HEK293T (cell line): ENCODE results near the gene VPS37B.

Source experiments
- BHLHE40 ChIP-seq: fragments of 450-650 bp; IDR thresholded peaks from 2 replicates; pipeline ENCODE4 v1.6.1; 2016; ENCODE audit warnings: mild to moderate bottlenecking, moderate library complexity, borderline replicate concordance
- FOXA1 ChIP-seq: fragments of 450-650 bp; IDR thresholded peaks from 2 replicates; pipeline ENCODE4 v1.6.1; 2016; ENCODE audit warnings: mild to moderate bottlenecking
- FOXK2 ChIP-seq: fragments of 450-650 bp; IDR thresholded peaks from 2 replicates; pipeline ENCODE4 v1.6.1; 2016; ENCODE audit warnings: mild to moderate bottlenecking
- FOXM1 ChIP-seq: fragments of 450-650 bp; IDR thresholded peaks from 2 replicates; pipeline ENCODE4 v1.6.1; 2017; ENCODE audit warnings: mild to moderate bottlenecking, borderline replicate concordance
- HDGF ChIP-seq: fragments of 450-650 bp; IDR thresholded peaks from 2 replicates; pipeline ENCODE4 v1.6.1; 2017; ENCODE audit warnings: antibody characterized with exemption, borderline replicate concordance
- NFRKB ChIP-seq: fragments of 450-650 bp; IDR thresholded peaks from 2 replicates; pipeline ENCODE4 v1.6.1; 2016; ENCODE audit warnings: mild to moderate bottlenecking, moderate library complexity
- SP1 ChIP-seq: fragments of 450-650 bp; IDR thresholded peaks from 2 replicates; pipeline ENCODE4 v1.6.1; 2017
- SUZ12 ChIP-seq: fragments of 450-650 bp; IDR thresholded peaks from 2 replicates; pipeline ENCODE4 v1.6.1; 2016; ENCODE audit warnings: mild to moderate bottlenecking

DNA sequence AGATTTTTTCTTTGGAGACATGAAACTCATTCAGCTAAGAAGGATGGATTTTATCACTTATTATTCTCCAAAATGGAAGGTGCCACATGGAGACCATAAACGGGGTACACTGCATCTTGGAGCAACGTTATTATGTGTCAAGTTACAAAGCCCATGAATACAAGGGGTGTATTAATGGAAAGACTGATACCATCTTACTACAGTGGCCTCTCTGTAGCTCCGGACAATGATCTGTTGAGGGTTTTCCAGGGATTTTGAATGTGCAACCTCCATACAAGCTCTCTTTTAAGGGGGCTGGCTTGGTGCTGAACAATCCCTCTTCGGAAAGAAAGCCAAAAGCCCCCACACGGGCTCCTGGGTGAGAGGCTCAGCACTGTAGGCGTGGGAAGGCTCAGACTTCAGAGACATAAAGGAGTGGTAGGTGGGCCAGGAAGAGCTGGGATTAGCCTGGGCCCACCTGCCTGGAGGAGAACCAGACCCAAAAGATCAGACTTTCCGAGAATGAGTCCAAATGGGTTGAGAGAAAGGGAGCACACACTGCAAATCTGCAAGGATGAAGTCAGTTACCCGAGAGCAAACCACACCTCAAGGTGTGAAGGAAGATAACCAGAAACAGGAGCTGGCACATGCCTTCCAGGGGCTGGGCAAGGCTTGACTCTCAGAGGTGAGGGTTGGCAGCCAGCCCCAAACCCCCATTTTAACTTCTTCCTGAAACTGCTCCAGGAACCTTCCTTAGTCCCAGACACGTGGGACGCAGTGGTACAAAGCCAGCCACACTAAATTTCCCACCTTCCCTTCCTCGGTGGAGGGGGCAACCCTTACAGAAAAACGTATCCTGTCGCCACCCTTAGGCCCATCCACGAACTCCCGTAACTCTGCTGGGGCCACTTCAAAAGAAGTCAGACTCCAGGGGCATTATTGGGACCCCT lies 1.5 kb downstream of the VPS37B start:
- no peak for TF ChIP-seq FOXM1
- TF ChIP-seq FOXK2, result no peak
- no peak for TF ChIP-seq FOXA1
- TF ChIP-seq BHLHE40, result no peak
- TF ChIP-seq HDGF, result no peak
- TF ChIP-seq NFRKB, result no peak
- no peak for TF ChIP-seq SP1
- TF ChIP-seq SUZ12, result no peak
